Measurements from ENCODE around the gene NAT10.

GRCh38 chr11:34155057-34155756 is 49.8 kb downstream of the NAT10 start:
- TF ChIP-seq, protein P1, sequence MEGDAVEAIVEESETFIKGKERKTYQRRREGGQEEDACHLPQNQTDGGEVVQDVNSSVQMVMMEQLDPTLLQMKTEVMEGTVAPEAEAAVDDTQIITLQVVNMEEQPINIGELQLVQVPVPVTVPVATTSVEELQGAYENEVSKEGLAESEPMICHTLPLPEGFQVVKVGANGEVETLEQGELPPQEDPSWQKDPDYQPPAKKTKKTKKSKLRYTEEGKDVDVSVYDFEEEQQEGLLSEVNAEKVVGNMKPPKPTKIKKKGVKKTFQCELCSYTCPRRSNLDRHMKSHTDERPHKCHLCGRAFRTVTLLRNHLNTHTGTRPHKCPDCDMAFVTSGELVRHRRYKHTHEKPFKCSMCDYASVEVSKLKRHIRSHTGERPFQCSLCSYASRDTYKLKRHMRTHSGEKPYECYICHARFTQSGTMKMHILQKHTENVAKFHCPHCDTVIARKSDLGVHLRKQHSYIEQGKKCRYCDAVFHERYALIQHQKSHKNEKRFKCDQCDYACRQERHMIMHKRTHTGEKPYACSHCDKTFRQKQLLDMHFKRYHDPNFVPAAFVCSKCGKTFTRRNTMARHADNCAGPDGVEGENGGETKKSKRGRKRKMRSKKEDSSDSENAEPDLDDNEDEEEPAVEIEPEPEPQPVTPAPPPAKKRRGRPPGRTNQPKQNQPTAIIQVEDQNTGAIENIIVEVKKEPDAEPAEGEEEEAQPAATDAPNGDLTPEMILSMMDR (IDR thresholded peaks at IDR 0.05), result no peak
- TF ChIP-seq POLR2AphosphoS5 (IDR thresholded peaks at IDR 0.05), result no peak

Data from esophagus muscularis mucosa (tissue), 3 donors.